Mononuclear cell (primary cell): ENCODE measurements around the gene PIAS4. TPM values are rescaled to one million over a fixed set of nuclear protein-coding genes. Genes with fewer than 3 reads are reported as not detected.
A peak's percentile ranks its signal among the peaks of the same experiment; 100 is the strongest.
"Not testable (repeated sequence)": the region's sequence is repeated elsewhere in the genome, so short reads cannot be mapped to it uniquely, and the experiment has no call there.

Experiments used
- H3K27me3 ChIP-seq: 2 replicates; pipeline ENCODE4 v1.6.0; 2011; ENCODE audit warnings: low read length, control low read depth; ENCODE audit not compliant: insufficient read depth
- H3K4me1 ChIP-seq: 2 replicates; pipeline ENCODE4 v1.5.1; 2011; ENCODE audit warnings: mild to moderate bottlenecking, low read length, control low read depth; ENCODE audit not compliant: insufficient read depth
- H3K4me3 ChIP-seq: 2 replicates; pipeline ENCODE4 v1.5.1; 2011; ENCODE audit warnings: mild to moderate bottlenecking, low read length, moderate library complexity
- H3K9me3 ChIP-seq: 2 replicates; pipeline ENCODE4 v1.5.1; 2011; ENCODE audit warnings: low read depth, mild to moderate bottlenecking, control low read depth, low read length
- total RNA-seq: library from RNA; depleted of rRNA; stranded (reverse); fragments of >200 nt; gene quantifications from one replicate; pipeline ENCODE4 v1.2.3, GENCODE V29; 2012

Gene PIAS4
- total RNA-seq, 1 donor, result 12.0 TPM

- Histone ChIP-seq H3K27me3 (no peaks in the 10 kb centered on the region), H3K4me3 (peak overlapping the region; percentile 98), H3K9me3 (no peaks in the 10 kb centered on the region), H3K4me1 (peaks cover 46% of the 10 kb centered on the region)
Measured at GRCh38 chr19:3983542-3983914, 24.0 kb upstream of the PIAS4 start.

GRCh38 chr19:3983936-3984583 is 23.5 kb upstream of the PIAS4 start:
- Histone ChIP-seq H3K9me3 (no peaks in the 10 kb centered on the region), H3K4me1 (peaks cover 46% of the 10 kb centered on the region), H3K4me3 (peak overlapping the region; percentile 98), H3K27me3 (no peaks in the 10 kb centered on the region)

GRCh38 chr19:3984584-3984907 is 23.0 kb upstream of the PIAS4 start:
- H3K4me3 ChIP-seq, result peak overlapping the region; percentile 98
- H3K27me3 ChIP-seq, result no peaks in the 10 kb centered on the region
- peaks cover 50% of the 10 kb centered on the region for H3K4me1 ChIP-seq
- H3K9me3 ChIP-seq, result no peaks in the 10 kb centered on the region

GRCh38 chr19:3984908-3985642 is 22.5 kb upstream of the PIAS4 start, which contains the start of gene EEF2:
TSS of gene EEF2 (minus strand) at chr19:3985463. CDS start at chr19:3985380, 83 bp downstream.
- H3K27me3 ChIP-seq, result no peaks in the 10 kb centered on the region
- H3K9me3 ChIP-seq, result no peaks in the 10 kb centered on the region
- H3K4me1 ChIP-seq, result peaks cover 53% of the 10 kb centered on the region
- peak within 1 kb of the TSS; percentile 98 for H3K4me3 ChIP-seq

GRCh38 chr19:3985643-3986259 is 21.8 kb upstream of the PIAS4 start:
- H3K4me1 ChIP-seq, result peaks cover 57% of the 10 kb centered on the region
- H3K9me3 ChIP-seq, result no peaks in the 10 kb centered on the region
- peak overlapping the region; percentile 98 for H3K4me3 ChIP-seq
- no peaks in the 10 kb centered on the region for H3K27me3 ChIP-seq

GRCh38 chr19:3986260-3987041 is 21.1 kb upstream of the PIAS4 start:
- no peaks in the 10 kb centered on the region for H3K9me3 ChIP-seq
- no peaks in the 10 kb centered on the region for H3K27me3 ChIP-seq
- peaks cover 57% of the 10 kb centered on the region for H3K4me1 ChIP-seq
- H3K4me3 ChIP-seq, result peak overlapping the region; percentile 98

- Histone ChIP-seq H3K4me3 (peak overlapping the region; percentile 34), H3K9me3 (no peaks in the 10 kb centered on the region), H3K27me3 (no peaks in the 10 kb centered on the region), H3K4me1 (peaks cover 57% of the 10 kb centered on the region)
Measured at GRCh38 chr19:3987619-3988371, 19.7 kb upstream of the PIAS4 start.

GRCh38 chr19:3990815-3991117 is 16.8 kb upstream of the PIAS4 start:
- no peaks in the 10 kb centered on the region for H3K27me3 ChIP-seq
- peaks cover 37% of the 10 kb centered on the region for H3K4me1 ChIP-seq
- no peak overlapping the region for H3K4me3 ChIP-seq
- no peaks in the 10 kb centered on the region for H3K9me3 ChIP-seq

- Histone ChIP-seq H3K9me3 (no peaks in the 10 kb centered on the region), H3K27me3 (no peaks in the 10 kb centered on the region), H3K4me3 (no peak overlapping the region), H3K4me1 (peaks cover 8% of the 10 kb centered on the region)
Measured at GRCh38 chr19:3995607-3996006, 11.9 kb upstream of the PIAS4 start.

- H3K9me3 ChIP-seq, H3K4me3 ChIP-seq, H3K4me1 ChIP-seq, H3K27me3 ChIP-seq: not testable (repeated sequence)
Measured at GRCh38 chr19:3998667-3999412, 8.7 kb upstream of the PIAS4 start.

GRCh38 chr19:4000798-4001197 is 6.7 kb upstream of the PIAS4 start:
- H3K27me3 ChIP-seq, H3K9me3 ChIP-seq, H3K4me1 ChIP-seq, H3K4me3 ChIP-seq: not testable (repeated sequence)

GRCh38 chr19:4005436-4005835 is 2.1 kb upstream of the PIAS4 start:
- peaks cover 26% of the 10 kb centered on the region for H3K4me1 ChIP-seq

GRCh38 chr19:4007836-4008539 is 452 bp downstream of the PIAS4 start:
- Histone ChIP-seq H3K4me1 (peaks cover 36% of the 10 kb centered on the region), H3K4me3 (peak overlapping the region; percentile 66), H3K27me3 (no peaks in the 10 kb centered on the region), H3K9me3 (no peaks in the 10 kb centered on the region)

More at GRCh38 chr19:4005436-4005835, 2.1 kb upstream of the PIAS4 start:
- H3K27me3 ChIP-seq, H3K9me3 ChIP-seq, H3K4me3 ChIP-seq: not testable (repeated sequence)
